GM12873 (cell line): ENCODE results near the gene MYPOP.

Experiments used
- CTCF ChIP-seq: IDR thresholded peaks from 2 replicates; pipeline ENCODE4 v1.5.1; 2012; ENCODE audit warnings: low read depth, mild to moderate bottlenecking, moderate library complexity, low read length, control low read depth; ENCODE audit not compliant: insufficient read depth; ENCODE audit errors: missing control alignments

MYPOP gene

GRCh38 chr19:45852983-45853382 is 49.4 kb downstream of the MYPOP start:
- no peak for TF ChIP-seq CTCF

GRCh38 chr19:45852145-45852750 is 50.2 kb downstream of the MYPOP start:
- no peak for TF ChIP-seq CTCF

- peak; percentile 47 for TF ChIP-seq CTCF
Measured at GRCh38 chr19:45848922-45849321, 53.5 kb downstream of the MYPOP start.

- TF ChIP-seq CTCF = no peak
Measured at GRCh38 chr19:45847663-45848062, 54.8 kb downstream of the MYPOP start.

- no peak for TF ChIP-seq CTCF
Measured at GRCh38 chr19:45842198-45842597, 60.2 kb downstream of the MYPOP start.
